SK-N-SH (cell line): ENCODE results near the gene RCOR1. TPM values are rescaled to one million over a fixed set of nuclear protein-coding genes. Genes with fewer than 3 reads are reported as not detected.

Experiments
- CTCF ChIA-PET: fragments of 300-600, 350-600 bp; formaldehyde crosslinking; extraction: SDS; loops from one replicate; lab custom pipeline; 2021; lab: Yijun Ruan, JAX
- POLR2A ChIA-PET: fragments of 350-600 bp; sonication (Branson Sonifier 250); formaldehyde crosslinking; extraction: SDS; loops from one replicate; lab custom pipeline; 2020; ENCODE audit warnings: antibody characterized with exemption, inconsistent platforms; lab: Yijun Ruan, JAX
- DNase-seq: peaks from one replicate; pipeline ENCODE4 v3.0.0; 2012
- H2AFZ ChIP-seq: fragments of 200-600 bp; sonication (generic); 2 replicates; pipeline ENCODE4 v1.8.1; 2016; ENCODE audit warnings: antibody characterized with exemption, mild to moderate bottlenecking, low read depth
- H3F3A ChIP-seq: fragments of 200-600 bp; sonication (generic); replicated peaks from 2 replicates; pipeline ENCODE3; 2016; ENCODE audit warnings: antibody characterized with exemption, mild to moderate bottlenecking; ENCODE audit not compliant: insufficient read depth
- H3K27ac ChIP-seq, 2 experiments: fragments of 200-500 bp in 1 of 2; fragments of 200-600 bp in 1 of 2; sonication (Bioruptor generic) in 1 of 2; sonication (generic), shearing (Covaris generic) in 1 of 2; 2 replicates each; pipeline versions ENCODE4 v1.5.1 to v1.6.1; 2014 to 2016; ENCODE audit warnings: low read depth in 2 of 2, inconsistent platforms in 1 of 2, low read length in 1 of 2, mild to moderate bottlenecking in 1 of 2, mixed read lengths in 1 of 2
- H3K27me3 ChIP-seq: fragments of 200-600 bp; sonication (generic), shearing (Covaris generic); 2 replicates; pipeline ENCODE4 v1.6.1; 2016; ENCODE audit warnings: mixed run types; ENCODE audit not compliant: insufficient read depth
- H3K36me3 ChIP-seq, 2 experiments: fragments of 200-500 bp in 1 of 2; fragments of 200-600 bp in 1 of 2; sonication (Bioruptor generic) in 1 of 2; sonication (generic) in 1 of 2; replicated peaks in 1 of 2; 2 replicates each; pipeline versions ENCODE3 to v1.5.1; 2014 to 2016; ENCODE audit warnings: low read length in 1 of 2, mild to moderate bottlenecking in 1 of 2; ENCODE audit not compliant: insufficient read depth in 2 of 2, control insufficient read depth in 1 of 2
- H3K4me1 ChIP-seq, 2 experiments: fragments of 200-500 bp in 1 of 2; fragments of 200-600 bp in 1 of 2; sonication (Bioruptor generic) in 1 of 2; sonication (generic), shearing (Covaris generic) in 1 of 2; 2 replicates each; pipeline versions ENCODE4 v1.5.1 to v1.6.1; 2014 to 2016; ENCODE audit warnings: low read depth in 1 of 2, low read length in 1 of 2, mixed run types in 1 of 2; ENCODE audit not compliant: insufficient read depth in 2 of 2, control insufficient read depth in 1 of 2
- H3K4me2 ChIP-seq: fragments of 200-600 bp; sonication (generic), shearing (Covaris generic); 2 replicates; pipeline ENCODE4 v1.6.1; 2017; ENCODE audit warnings: mixed run types
- H3K4me3 ChIP-seq, 2 experiments: fragments of 200-500 bp in 1 of 2; fragments of 200-600 bp in 1 of 2; sonication (Bioruptor generic) in 1 of 2; sonication (generic), shearing (Covaris generic) in 1 of 2; 2 replicates each; pipeline versions ENCODE4 v1.5.1 to v1.8.1; 2014 to 2016; ENCODE audit warnings: low read depth in 2 of 2, inconsistent platforms in 1 of 2, low read length in 1 of 2, mild to moderate bottlenecking in 1 of 2, mixed read lengths in 1 of 2, moderate library complexity in 1 of 2
- H3K79me2 ChIP-seq: fragments of 200-600 bp; sonication (generic); 2 replicates; pipeline ENCODE4 v1.8.1; 2017; ENCODE audit warnings: mild to moderate bottlenecking; ENCODE audit not compliant: insufficient read depth
- H3K9ac ChIP-seq: fragments of 200-600 bp; sonication (generic); 2 replicates; pipeline ENCODE4 v1.6.1; 2017; ENCODE audit warnings: mixed run types
- H3K9me2 ChIP-seq: fragments of 200-600 bp; sonication (generic); 2 replicates; pipeline ENCODE4 v1.6.1; 2017; ENCODE audit warnings: mixed run types
- H3K9me3 ChIP-seq: fragments of 200-600 bp; sonication (generic); 2 replicates; pipeline ENCODE4 v1.6.1; 2017; ENCODE audit warnings: mixed run types, mild to moderate bottlenecking, moderate library complexity
- H4K20me1 ChIP-seq: fragments of 200-600 bp; sonication (generic); 2 replicates; pipeline ENCODE4 v1.6.1; 2017; ENCODE audit warnings: mild to moderate bottlenecking, mixed run types; ENCODE audit not compliant: insufficient read depth
- EP300 ChIP-seq, 2 experiments: IDR thresholded peaks; 2 replicates each; pipeline versions ENCODE4 v1.4.0 to v1.6.1; 2012; ENCODE audit warnings: borderline replicate concordance in 1 of 2, low read depth in 1 of 2, low read length in 1 of 2
- EZH2phosphoT487 ChIP-seq: fragments of 200-600 bp; sonication (generic); IDR thresholded peaks from 2 replicates; pipeline ENCODE4 v1.6.1; 2017; ENCODE audit warnings: low read depth, mixed run types, mild to moderate bottlenecking, antibody characterized with exemption, moderate library complexity, borderline replicate concordance
- GATA2 ChIP-seq: sonication (generic); formaldehyde crosslinking; IDR thresholded peaks from 2 replicates; pipeline ENCODE4 v1.5.0; 2020; ENCODE audit warnings: mild to moderate bottlenecking, missing genetic modification reagents
- NRF1 ChIP-seq: IDR thresholded peaks from 2 replicates; pipeline ENCODE4 v1.6.1; 2012; ENCODE audit warnings: low read depth, mild to moderate bottlenecking, low read length
- RXRA ChIP-seq: IDR thresholded peaks from 2 replicates; pipeline ENCODE4 v1.4.0; 2012; ENCODE audit warnings: low read depth, mild to moderate bottlenecking, borderline replicate concordance
- TCF12 ChIP-seq: IDR thresholded peaks from 2 replicates; pipeline ENCODE4 v1.4.0; 2012
- YY1 ChIP-seq: IDR thresholded peaks from 2 replicates; pipeline ENCODE4 v1.4.0; 2012; ENCODE audit warnings: low read depth, mild to moderate bottlenecking
- WGBS: methylation state at CpG from one replicate; pipeline ENCODE4 v1.1.6; 2017; ENCODE audit warnings: low lambda C conversion rate; 5-methylcytosine and 5-hydroxymethylcytosine counted together
- polyA plus RNA-seq, 3 experiments: library from polyadenylated mRNA; depleted of rRNA; stranded (reverse); fragments of >200 nt; gene quantifications; 2 replicates each; pipeline ENCODE4 v1.2.3, GENCODE V29; 2012
- TF ChIP-seq, protein P1 (sequence below): fragments of 150-350 bp; IDR thresholded peaks from 2 replicates; pipeline ENCODE4 v1.6.1; 2017; ENCODE audit warnings: antibody characterized with exemption, low read length, low read depth, borderline replicate concordance
- TF ChIP-seq, protein P2 (sequence below): IDR thresholded peaks from 2 replicates; pipeline ENCODE4 v1.4.0; 2012; ENCODE audit warnings: low read depth
- TF ChIP-seq, protein P3 (sequence below): IDR thresholded peaks from 2 replicates; pipeline ENCODE4 v1.4.0; 2012; ENCODE audit warnings: low read depth, borderline replicate concordance

RCOR1 gene
- polyA plus RNA-seq, 1 of the 3 experiments (the other 2 are of a cell fraction) = 8.5 TPM

DNA sequence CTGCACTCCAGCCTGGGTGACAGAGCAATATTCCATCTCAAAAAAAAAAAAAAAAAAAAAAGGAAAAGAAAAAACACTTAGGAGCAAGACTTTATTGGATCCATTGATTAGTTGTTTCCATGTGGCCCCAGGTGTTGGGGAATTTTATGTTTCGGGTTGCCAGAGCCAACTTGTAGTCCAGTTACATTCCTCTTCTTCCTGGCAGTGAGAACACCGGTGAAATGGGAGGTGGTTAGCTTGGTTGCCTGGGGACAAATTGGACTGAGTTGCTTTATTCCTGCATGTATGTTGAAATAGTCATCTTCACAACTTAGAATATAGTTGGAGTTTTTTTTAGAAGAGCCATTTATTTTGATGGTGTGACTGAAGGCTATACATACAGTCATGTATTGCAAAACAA, 12.6 kb downstream of the RCOR1 start:
- no peaks in the 10 kb centered on the region; a peak in 1 of 4 replicates for H3K4me1 ChIP-seq
- H3K9me2 ChIP-seq = no peaks in the 10 kb centered on the region
- no peak overlapping the region for H3K9ac ChIP-seq
- H3K9me3 ChIP-seq = no peaks in the 10 kb centered on the region
- no peaks in the 10 kb centered on the region for H3F3A ChIP-seq
- peaks cover 100% of the 10 kb centered on the region for H3K79me2 ChIP-seq
- no peak overlapping the region for H2AFZ ChIP-seq
- ChIA-PET POLR2A (no interaction called here), CTCF (interaction anchor here (1.4 to 2.7 kb wide), 2 partner anchors 10 to 12 kb away, joined by 3 to 19 read pairs; no protein-coding TSS in a partner anchor)
- WGBS = 89% methylated on average over 2 of the region's 2 CpGs
- no peak for DNase-seq
- peaks cover 84% of the 10 kb centered on the region for H4K20me1 ChIP-seq
- H3K4me3 ChIP-seq = no peak overlapping the region
- TF ChIP-seq YY1 (no peak), NRF1 (no peak)
- H3K27me3 ChIP-seq = no peaks in the 10 kb centered on the region
- H3K4me2 ChIP-seq = no peak overlapping the region
- H3K27ac ChIP-seq = no peak overlapping the region
- peaks cover 0 to 4% of the 10 kb centered on the region in 2 experiments for H3K36me3 ChIP-seq

DNA sequence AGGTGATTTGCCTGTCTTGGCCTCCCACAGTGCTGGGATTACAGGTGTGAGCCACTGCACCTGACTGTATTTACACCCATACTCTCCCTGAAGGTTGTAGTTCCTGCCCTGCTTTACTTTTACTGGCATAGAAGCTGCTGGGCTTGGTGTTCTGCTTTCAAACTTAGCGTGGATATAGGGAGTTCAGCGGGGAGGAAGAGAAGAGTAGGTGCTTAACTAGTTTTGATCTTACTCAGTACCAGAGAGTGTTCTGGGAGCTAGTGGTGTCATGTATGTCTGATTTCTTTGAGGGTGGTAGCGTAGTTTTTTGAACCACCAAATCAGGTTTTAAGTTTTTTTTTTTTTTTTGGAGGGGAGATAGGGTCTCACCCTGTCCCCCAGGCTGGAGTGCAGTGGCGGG, 13.8 kb downstream of the RCOR1 start:
- Histone ChIP-seq H3F3A (no peaks in the 10 kb centered on the region), H3K4me3 (no peak overlapping the region), H3K4me2 (no peak overlapping the region), H3K9me2 (no peaks in the 10 kb centered on the region), H4K20me1 (peaks cover 83% of the 10 kb centered on the region), H3K27ac (no peak overlapping the region), H3K27me3 (no peaks in the 10 kb centered on the region), H3K9ac (no peak overlapping the region), H3K36me3 (peaks cover 0 to 1% of the 10 kb centered on the region in 2 experiments), H3K79me2 (peaks cover 100% of the 10 kb centered on the region), H2AFZ (no peak overlapping the region), H3K9me3 (no peaks in the 10 kb centered on the region), H3K4me1 (no peaks in the 10 kb centered on the region; a peak in 1 of 4 replicates)
- 97% methylated on average over 4 of the region's 4 CpGs for WGBS
- CTCF ChIA-PET = interaction anchor here (4.1 kb wide), 1 partner anchor 11 kb away, joined by 23 read pairs; no protein-coding TSS in a partner anchor
- no peak for DNase-seq
- TF ChIP-seq TCF12 = no peak
- TF ChIP-seq, protein P1, sequence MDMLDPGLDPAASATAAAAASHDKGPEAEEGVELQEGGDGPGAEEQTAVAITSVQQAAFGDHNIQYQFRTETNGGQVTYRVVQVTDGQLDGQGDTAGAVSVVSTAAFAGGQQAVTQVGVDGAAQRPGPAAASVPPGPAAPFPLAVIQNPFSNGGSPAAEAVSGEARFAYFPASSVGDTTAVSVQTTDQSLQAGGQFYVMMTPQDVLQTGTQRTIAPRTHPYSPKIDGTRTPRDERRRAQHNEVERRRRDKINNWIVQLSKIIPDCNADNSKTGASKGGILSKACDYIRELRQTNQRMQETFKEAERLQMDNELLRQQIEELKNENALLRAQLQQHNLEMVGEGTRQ = no peak
- TF ChIP-seq EZH2phosphoT487 = no peak
- TF ChIP-seq, protein P2, sequence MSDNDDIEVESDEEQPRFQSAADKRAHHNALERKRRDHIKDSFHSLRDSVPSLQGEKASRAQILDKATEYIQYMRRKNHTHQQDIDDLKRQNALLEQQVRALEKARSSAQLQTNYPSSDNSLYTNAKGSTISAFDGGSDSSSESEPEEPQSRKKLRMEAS = no peak
- TF ChIP-seq YY1 = no peak
- no peak for TF ChIP-seq GATA2 (CRISPR knock-in tag)
- TF ChIP-seq RXRA = no peak
- TF ChIP-seq EP300 (IDR thresholded peaks at IDR 0.05; ENCODE audit: borderline replicate concordance in 1 of 2, low read depth in 1 of 2, low read length in 1 of 2) = no peak
- TF ChIP-seq, protein P3, sequence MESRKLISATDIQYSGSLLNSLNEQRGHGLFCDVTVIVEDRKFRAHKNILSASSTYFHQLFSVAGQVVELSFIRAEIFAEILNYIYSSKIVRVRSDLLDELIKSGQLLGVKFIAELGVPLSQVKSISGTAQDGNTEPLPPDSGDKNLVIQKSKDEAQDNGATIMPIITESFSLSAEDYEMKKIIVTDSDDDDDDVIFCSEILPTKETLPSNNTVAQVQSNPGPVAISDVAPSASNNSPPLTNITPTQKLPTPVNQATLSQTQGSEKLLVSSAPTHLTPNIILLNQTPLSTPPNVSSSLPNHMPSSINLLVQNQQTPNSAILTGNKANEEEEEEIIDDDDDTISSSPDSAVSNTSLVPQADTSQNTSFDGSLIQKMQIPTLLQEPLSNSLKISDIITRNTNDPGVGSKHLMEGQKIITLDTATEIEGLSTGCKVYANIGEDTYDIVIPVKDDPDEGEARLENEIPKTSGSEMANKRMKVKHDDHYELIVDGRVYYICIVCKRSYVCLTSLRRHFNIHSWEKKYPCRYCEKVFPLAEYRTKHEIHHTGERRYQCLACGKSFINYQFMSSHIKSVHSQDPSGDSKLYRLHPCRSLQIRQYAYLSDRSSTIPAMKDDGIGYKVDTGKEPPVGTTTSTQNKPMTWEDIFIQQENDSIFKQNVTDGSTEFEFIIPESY = no peak
- POLR2A ChIA-PET = no interaction called here
